LNCaP clone FGC (cell line): ENCODE results near the gene ZFR2.

Experiments
- DNase-seq: peaks from one replicate; pipeline ENCODE4 v3.0.0-alpha.2; 2011; ENCODE audit warnings: low read depth
- H3K4me3 ChIP-seq: 2 replicates; pipeline ENCODE4 v1.5.1; 2011; ENCODE audit warnings: mild to moderate bottlenecking, low read depth, low read length, control low read depth
- CTCF ChIP-seq: IDR thresholded peaks from 2 replicates; pipeline ENCODE4 v1.5.1; 2012; ENCODE audit warnings: mild to moderate bottlenecking; ENCODE audit not compliant: control insufficient read depth, insufficient read depth; ENCODE audit errors: extremely low read depth

The ZFR2 gene

GRCh38 chr19:3792114-3792513, 76.7 kb downstream of the ZFR2 start:
- no peak for DNase-seq
- no peak overlapping the region for H3K4me3 ChIP-seq
- no peak for TF ChIP-seq CTCF

- TF ChIP-seq CTCF = no peak
- no peak overlapping the region for H3K4me3 ChIP-seq
- DNase-seq = no peak
Observed at GRCh38 chr19:3790941-3791340, 77.9 kb downstream of the ZFR2 start.

GRCh38 chr19:3790209-3790734, 78.6 kb downstream of the ZFR2 start:
- no peak for DNase-seq
- TF ChIP-seq CTCF = no peak

GRCh38 chr19:3788996-3789778, 79.7 kb downstream of the ZFR2 start:
- no peak overlapping the region for H3K4me3 ChIP-seq
- TF ChIP-seq CTCF = no peak
- no peak for DNase-seq

More at GRCh38 chr19:3790209-3790734, 78.6 kb downstream of the ZFR2 start:
- no peak overlapping the region for H3K4me3 ChIP-seq

GRCh38 chr19:3785938-3786824, 82.7 kb downstream of the ZFR2 start, which contains the start of gene MATK:
TSS of gene MATK (minus strand) at chr19:3786381. CDS start at chr19:3785135, 1,246 bp downstream.
- no peak for DNase-seq
- H3K4me3 ChIP-seq = no peak within 1 kb of the TSS
- TF ChIP-seq CTCF = no peak

- TF ChIP-seq CTCF = no peak
- no peak overlapping the region for H3K4me3 ChIP-seq
- DNase-seq = no peak
Observed at GRCh38 chr19:3785451-3785937, 83.3 kb downstream of the ZFR2 start.
